KOPT-K1 (cell line): ENCODE results near the gene CLIC1.

Source experiments
- H3K27ac ChIP-seq: fragments of 200-600 bp; sonication (generic); 2 replicates; pipeline ENCODE4 v1.5.1; 2016; ENCODE audit warnings: antibody characterized with exemption, mild to moderate bottlenecking, low read depth, low read length; ENCODE audit not compliant: poor library complexity, severe bottlenecking
- H3K36me3 ChIP-seq: fragments of 200-600 bp; sonication (generic); 2 replicates; pipeline ENCODE4 v1.5.1; 2017; ENCODE audit warnings: antibody characterized with exemption, mild to moderate bottlenecking, low read length, moderate library complexity; ENCODE audit not compliant: insufficient read depth
- H3K9me3 ChIP-seq: fragments of 200-600 bp; sonication (generic); 2 replicates; pipeline ENCODE4 v1.5.1; 2017; ENCODE audit warnings: antibody characterized with exemption, low read length, mild to moderate bottlenecking; ENCODE audit not compliant: insufficient read depth, poor library complexity, severe bottlenecking

Gene CLIC1

DNA sequence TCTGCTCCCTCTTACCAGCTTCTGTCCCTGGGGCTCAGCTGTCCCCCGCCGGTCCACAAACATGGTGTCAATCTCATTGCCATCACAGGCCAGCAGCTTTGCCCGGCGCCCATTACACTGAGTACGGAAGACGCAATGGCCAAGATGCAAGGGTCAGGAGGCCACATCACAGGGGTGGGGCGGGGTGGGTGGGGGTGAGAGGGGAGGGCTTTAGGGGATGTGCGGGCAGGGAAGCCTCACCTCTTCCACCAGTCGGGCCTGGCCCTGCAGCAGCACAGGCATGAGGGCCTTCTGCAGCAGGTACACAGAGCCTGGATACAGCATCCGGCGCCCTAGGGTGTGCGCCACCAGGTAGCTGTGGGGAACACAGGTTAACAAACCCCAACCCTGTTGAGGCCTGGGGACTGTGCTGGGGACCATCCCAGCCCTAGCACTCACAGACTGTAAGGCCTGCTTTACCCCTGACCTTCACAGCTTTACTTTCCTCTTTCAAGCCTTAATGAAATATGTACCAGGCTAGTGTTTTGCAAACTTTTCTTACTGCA is 44.7 kb downstream of the CLIC1 start:
- Histone ChIP-seq H3K9me3 (no peaks in the 10 kb centered on the region), H3K36me3 (peaks cover 99% of the 10 kb centered on the region), H3K27ac (no peak overlapping the region)

DNA sequence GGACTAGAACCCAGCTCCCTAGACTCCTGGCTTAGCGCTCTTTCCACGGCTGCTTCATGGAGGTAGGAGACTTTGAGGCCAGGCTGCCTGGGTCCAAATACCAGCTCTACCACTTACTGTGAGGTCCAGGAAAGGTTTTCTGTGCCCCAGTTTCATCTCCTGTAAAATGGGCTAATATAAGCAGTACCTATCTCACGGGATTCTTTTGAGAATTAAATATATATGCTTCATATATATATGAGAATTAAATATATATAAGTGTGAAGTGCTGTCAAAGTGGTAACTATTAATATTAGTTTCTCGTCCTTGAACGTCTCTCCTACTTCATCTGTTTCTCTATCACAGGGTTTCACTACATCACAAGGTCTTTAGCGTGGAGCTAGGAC is 45.3 kb downstream of the CLIC1 start:
- Histone ChIP-seq H3K36me3 (peaks cover 99% of the 10 kb centered on the region), H3K27ac (no peak overlapping the region), H3K9me3 (no peaks in the 10 kb centered on the region)

GRCh38 chr6:31690231-31691077 is 45.9 kb downstream of the CLIC1 start:
- H3K9me3 ChIP-seq: no peaks in the 10 kb centered on the region
- peaks cover 100% of the 10 kb centered on the region for H3K36me3 ChIP-seq
- H3K27ac ChIP-seq: no peak overlapping the region

- Histone ChIP-seq H3K36me3 (peaks cover 97% of the 10 kb centered on the region), H3K9me3 (no peaks in the 10 kb centered on the region), H3K27ac (no peak overlapping the region)
Measured at GRCh38 chr6:31689249-31690110, 46.9 kb downstream of the CLIC1 start.

- Histone ChIP-seq H3K36me3 (peaks cover 97% of the 10 kb centered on the region), H3K9me3 (no peaks in the 10 kb centered on the region), H3K27ac (no peak overlapping the region)
Measured at GRCh38 chr6:31687860-31688693, 48.3 kb downstream of the CLIC1 start.

DNA sequence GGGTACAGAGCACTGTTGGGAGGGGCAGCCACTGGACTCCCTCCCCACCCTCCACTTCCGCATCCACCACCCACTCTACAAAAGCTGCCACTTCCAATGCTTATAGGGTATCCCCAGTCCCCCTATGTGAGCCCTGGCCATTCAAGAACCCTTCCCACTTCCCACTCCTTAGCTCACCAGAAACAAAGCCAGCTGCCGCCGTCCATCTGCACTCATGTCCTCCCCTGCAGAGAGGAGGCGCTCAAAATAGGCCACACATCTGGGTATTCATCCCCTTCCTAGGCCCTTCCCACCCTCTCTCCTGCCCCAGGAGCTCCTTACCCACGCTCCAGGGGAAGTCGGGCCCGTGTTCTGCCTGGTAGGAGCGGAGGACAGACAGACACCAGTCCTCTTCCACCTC is 49.0 kb downstream of the CLIC1 start:
- Histone ChIP-seq H3K9me3 (no peaks in the 10 kb centered on the region), H3K36me3 (peaks cover 92% of the 10 kb centered on the region), H3K27ac (no peak overlapping the region)

DNA sequence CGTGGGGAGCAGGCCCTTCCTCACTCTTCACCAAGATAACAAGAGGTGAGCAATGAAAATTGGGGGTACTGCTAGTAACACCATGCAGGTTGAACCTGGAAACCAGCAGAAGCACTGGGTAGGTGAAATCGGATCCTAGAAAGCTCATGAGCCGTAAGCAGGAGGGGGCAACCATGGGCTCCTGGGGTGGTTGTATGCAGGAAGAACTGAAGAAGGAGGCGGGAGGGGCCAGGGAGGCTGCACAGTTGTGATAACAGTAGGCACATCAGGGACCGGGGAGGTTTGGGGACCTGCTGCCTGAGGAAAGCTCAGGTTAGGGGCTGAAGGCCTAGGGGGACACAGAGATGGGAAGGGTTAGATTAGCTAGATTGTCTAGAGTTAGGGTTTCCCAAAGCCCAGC is 49.8 kb downstream of the CLIC1 start:
- Histone ChIP-seq H3K9me3 (no peaks in the 10 kb centered on the region), H3K36me3 (peaks cover 83% of the 10 kb centered on the region), H3K27ac (no peak overlapping the region)

GRCh38 chr6:31683591-31683990 is 52.7 kb downstream of the CLIC1 start:
- Histone ChIP-seq H3K9me3 (no peaks in the 10 kb centered on the region), H3K36me3 (peaks cover 55% of the 10 kb centered on the region), H3K27ac (no peak overlapping the region)

- Histone ChIP-seq H3K27ac (no peak overlapping the region), H3K36me3 (peaks cover 31% of the 10 kb centered on the region), H3K9me3 (no peaks in the 10 kb centered on the region)
Measured at GRCh38 chr6:31681135-31681671, 55.1 kb downstream of the CLIC1 start.
